Activated naive CD4-positive, alpha-beta T cell treated with anti-CD3 and anti-CD28 coated beads, Interleukin-2, amount 10 ng/mL, durations not matched to agents 7 days and 5 days (primary cell): ENCODE data around the gene KRT38.

Experiments used
- CTCF ChIA-PET: fragments of 350-600 bp; sonication (Branson Sonifier 250); formaldehyde crosslinking; loops from one replicate; lab custom pipeline; 2021; ENCODE audit warnings: antibody characterized with exemption; lab: Charles Lee
- DNase-seq: peaks from one replicate; pipeline ENCODE4 v3.0.0-alpha.2; 2020
- H3K27ac Mint-ChIP-seq: one replicate; pipeline ENCODE4 v1.8.0; 2021; ENCODE audit warnings: mild to moderate bottlenecking, moderate library complexity, mixed read lengths
- H3K27me3 Mint-ChIP-seq: one replicate; pipeline ENCODE4 v1.8.0; 2021; ENCODE audit warnings: mild to moderate bottlenecking, mixed read lengths
- H3K36me3 Mint-ChIP-seq: one replicate; pipeline ENCODE4 v1.8.0; 2021; ENCODE audit warnings: mixed read lengths
- H3K4me1 Mint-ChIP-seq: one replicate; pipeline ENCODE4 v1.8.0; 2021; ENCODE audit warnings: mixed read lengths
- H3K4me3 Mint-ChIP-seq: one replicate; pipeline ENCODE4 v1.8.0; 2021; ENCODE audit warnings: mild to moderate bottlenecking, moderate library complexity, mixed read lengths
- H3K9me3 Mint-ChIP-seq: one replicate; pipeline ENCODE4 v1.8.0; 2021; ENCODE audit warnings: mixed read lengths

KRT38 gene

DNA sequence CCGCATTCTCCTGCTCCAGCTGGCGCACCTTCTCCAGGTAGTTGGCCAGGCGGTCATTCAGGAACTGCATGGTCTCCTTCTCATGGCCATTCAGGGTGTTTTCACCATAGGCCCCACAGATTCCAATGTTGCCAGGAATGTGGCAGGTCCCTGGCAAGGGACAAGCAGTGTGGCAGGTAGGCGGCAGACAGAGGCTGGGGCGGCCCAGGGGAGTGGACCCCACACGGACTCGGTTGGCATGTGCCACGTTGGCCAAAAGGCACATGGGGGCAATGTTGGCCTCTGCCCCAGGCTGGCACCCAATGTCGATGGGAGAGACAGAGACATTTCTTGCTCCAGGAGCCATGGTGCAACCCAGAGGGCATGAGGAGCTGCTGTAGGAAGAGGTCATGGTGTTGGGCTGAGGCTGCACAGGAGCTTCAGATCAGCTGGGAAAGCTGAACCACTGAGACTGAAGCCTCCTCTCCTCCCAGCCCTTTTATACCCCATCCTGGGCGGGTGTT, at the start of gene KRT38:
Gene KRT38 (minus strand): TSS at position 453 of the 503 bp plus-strand sequence. CDS start 62 bp downstream, at position 391.
- H3K4me3 Mint-ChIP-seq = no peak within 1 kb of the TSS
- no peaks in the 10 kb centered on the region for H3K4me1 Mint-ChIP-seq
- H3K9me3 Mint-ChIP-seq = no peaks in the 10 kb centered on the region
- no peak for DNase-seq
- peaks cover 27% of the 10 kb centered on the region for H3K27me3 Mint-ChIP-seq
- H3K36me3 Mint-ChIP-seq = no peaks in the 10 kb centered on the region
- CTCF ChIA-PET = no interaction called here
- no peak within 1 kb of the TSS for H3K27ac Mint-ChIP-seq

GRCh38 chr17:41489531-41489930, 48.7 kb upstream of the KRT38 start, which contains the start of gene KRT36:
TSS of gene KRT36 (minus strand) at chr17:41489910. CDS start at chr17:41489864, 46 bp downstream.
- H3K27ac Mint-ChIP-seq = no peak within 1 kb of the TSS
- H3K9me3 Mint-ChIP-seq = no peaks in the 10 kb centered on the region
- CTCF ChIA-PET = no interaction called here
- H3K4me1 Mint-ChIP-seq = peaks cover 3% of the 10 kb centered on the region
- H3K4me3 Mint-ChIP-seq = no peak within 1 kb of the TSS
- H3K27me3 Mint-ChIP-seq = peaks cover 19% of the 10 kb centered on the region
- DNase-seq = no peak
- no peaks in the 10 kb centered on the region for H3K36me3 Mint-ChIP-seq

DNA sequence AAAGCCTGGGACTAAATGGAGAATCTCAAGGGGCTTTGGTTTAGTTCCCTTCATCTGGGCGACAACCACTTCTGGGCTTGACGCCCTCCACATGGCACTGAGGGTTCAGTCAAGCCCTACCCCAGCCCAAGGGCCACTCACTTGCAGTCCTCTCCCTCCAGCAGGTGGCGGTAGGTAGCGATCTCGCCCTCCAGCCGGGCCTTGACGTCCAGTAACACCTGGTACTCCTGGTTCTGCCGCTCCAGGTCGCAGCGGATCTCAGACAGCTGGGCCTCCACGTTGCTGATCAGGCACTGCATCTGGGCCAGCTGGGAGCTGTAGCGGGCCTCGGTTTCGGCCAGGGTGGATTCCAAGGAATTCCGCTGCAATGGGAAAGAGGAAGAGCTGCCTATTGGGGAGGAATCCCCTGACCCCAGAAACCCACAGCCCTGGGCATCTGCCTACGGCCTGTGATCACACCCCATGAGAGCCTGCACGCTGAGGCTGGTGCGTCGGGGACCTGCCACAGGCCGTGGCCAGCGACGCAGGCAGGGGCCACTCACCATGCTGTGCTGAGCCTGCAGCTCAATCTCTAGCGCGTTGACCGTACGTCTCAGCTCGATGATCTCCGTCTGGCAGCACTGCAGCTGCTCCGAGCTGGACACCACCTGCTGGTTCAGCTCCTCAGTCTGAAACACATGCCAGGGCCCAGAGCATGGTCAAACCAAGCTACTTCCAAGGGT, 46.2 kb upstream of the KRT38 start:
- Mint-ChIP-seq H3K27me3 (peaks cover 7% of the 10 kb centered on the region), H3K4me3 (no peak overlapping the region), H3K27ac (no peak overlapping the region), H3K9me3 (no peaks in the 10 kb centered on the region), H3K4me1 (peaks cover 3% of the 10 kb centered on the region), H3K36me3 (no peaks in the 10 kb centered on the region)
- CTCF ChIA-PET = interaction anchor here (1.0 to 3.0 kb wide), 5 partner anchors 11 to 176 kb away, joined by 3 to 16 read pairs (median 6); no protein-coding TSS in a partner anchor
- peak; percentile 54 for DNase-seq

- CTCF ChIA-PET = interaction anchor here (1.0 to 3.0 kb wide), 5 partner anchors 11 to 177 kb away, joined by 3 to 16 read pairs (median 6); no protein-coding TSS in a partner anchor
- no peak for DNase-seq
- no peak overlapping the region for H3K4me3 Mint-ChIP-seq
- H3K4me1 Mint-ChIP-seq = peaks cover 3% of the 10 kb centered on the region
- H3K27me3 Mint-ChIP-seq = peaks cover 9% of the 10 kb centered on the region
- no peak overlapping the region for H3K27ac Mint-ChIP-seq
- no peaks in the 10 kb centered on the region for H3K9me3 Mint-ChIP-seq
- H3K36me3 Mint-ChIP-seq = no peaks in the 10 kb centered on the region
Observed at GRCh38 chr17:41486316-41486715, 45.5 kb upstream of the KRT38 start.

DNA sequence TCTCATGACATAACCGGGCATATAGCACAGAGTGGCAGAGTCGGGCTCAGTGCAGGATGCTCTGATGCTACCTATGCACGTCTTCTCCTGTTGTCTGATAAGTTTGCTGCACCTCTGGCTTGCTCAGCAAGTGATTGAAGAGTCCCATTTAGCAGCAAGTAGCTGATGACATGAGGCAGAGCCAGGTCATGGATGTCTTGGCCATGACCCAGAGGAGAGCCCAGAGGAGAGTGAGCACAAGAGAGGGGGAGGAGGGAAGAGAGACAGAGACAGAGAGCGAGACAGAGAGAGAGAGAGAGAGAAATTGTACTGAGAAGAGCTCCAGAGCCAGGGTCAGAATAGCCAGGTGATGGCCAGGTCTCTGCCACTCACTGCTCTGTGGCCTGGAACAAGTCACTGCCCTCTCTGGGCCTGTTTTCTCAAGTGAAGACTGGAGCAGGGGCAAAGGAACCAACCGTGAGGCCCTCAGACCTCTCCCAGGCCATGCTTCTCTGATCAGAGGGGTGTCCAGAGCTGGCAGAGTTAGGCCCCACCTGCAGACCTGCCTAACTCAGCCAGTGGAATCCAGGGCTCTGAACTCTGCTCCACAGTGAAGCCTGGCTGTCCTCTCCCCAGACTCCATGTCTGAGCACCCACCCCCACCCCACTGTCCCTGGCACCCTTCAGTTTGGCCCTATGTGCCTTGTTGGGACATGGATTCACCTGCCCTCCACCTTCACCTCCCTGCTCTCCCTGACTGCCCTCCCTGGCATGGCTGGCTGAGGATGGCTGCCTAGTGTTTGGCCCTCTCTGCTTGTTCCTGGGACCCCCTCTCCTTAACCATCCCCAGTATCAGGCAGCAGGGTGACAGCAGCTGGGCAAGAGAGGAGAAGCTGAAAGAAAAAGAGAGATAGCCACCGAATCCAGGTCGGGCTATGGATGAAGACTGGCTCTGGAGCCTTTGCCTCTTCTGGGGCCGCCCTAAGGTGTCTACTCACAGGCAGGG, 44.4 kb upstream of the KRT38 start:
- Mint-ChIP-seq H3K36me3 (no peaks in the 10 kb centered on the region), H3K4me1 (peaks cover 3% of the 10 kb centered on the region), H3K9me3 (no peaks in the 10 kb centered on the region), H3K4me3 (no peak overlapping the region), H3K27ac (peak overlapping the region; percentile 42), H3K27me3 (peaks cover 11% of the 10 kb centered on the region)
- DNase-seq = no peak
- CTCF ChIA-PET = interaction anchor here (1.3 to 2.3 kb wide), 4 partner anchors 10 to 163 kb away, joined by 4 to 7 read pairs (median 6); no protein-coding TSS in a partner anchor

GRCh38 chr17:41483991-41484826, 43.4 kb upstream of the KRT38 start:
- Mint-ChIP-seq H3K9me3 (no peaks in the 10 kb centered on the region), H3K27me3 (peaks cover 11% of the 10 kb centered on the region), H3K27ac (no peak overlapping the region), H3K4me1 (no peaks in the 10 kb centered on the region), H3K36me3 (no peaks in the 10 kb centered on the region), H3K4me3 (no peak overlapping the region)
- DNase-seq = no peak
- CTCF ChIA-PET = interaction anchor here (1.0 to 2.3 kb wide), 4 partner anchors 11 to 179 kb away, joined by 3 to 7 read pairs (median 4); no protein-coding TSS in a partner anchor

GRCh38 chr17:41483531-41483930, 42.7 kb upstream of the KRT38 start:
- CTCF ChIA-PET = interaction anchor here (1.0 to 2.3 kb wide), 3 partner anchors 11 to 180 kb away, joined by 3 to 7 read pairs (median 4); no protein-coding TSS in a partner anchor
- no peak for DNase-seq
- H3K4me3 Mint-ChIP-seq = no peak overlapping the region
- no peaks in the 10 kb centered on the region for H3K9me3 Mint-ChIP-seq
- H3K36me3 Mint-ChIP-seq = no peaks in the 10 kb centered on the region
- H3K27ac Mint-ChIP-seq = no peak overlapping the region
- H3K4me1 Mint-ChIP-seq = no peaks in the 10 kb centered on the region
- H3K27me3 Mint-ChIP-seq = peaks cover 11% of the 10 kb centered on the region

DNA sequence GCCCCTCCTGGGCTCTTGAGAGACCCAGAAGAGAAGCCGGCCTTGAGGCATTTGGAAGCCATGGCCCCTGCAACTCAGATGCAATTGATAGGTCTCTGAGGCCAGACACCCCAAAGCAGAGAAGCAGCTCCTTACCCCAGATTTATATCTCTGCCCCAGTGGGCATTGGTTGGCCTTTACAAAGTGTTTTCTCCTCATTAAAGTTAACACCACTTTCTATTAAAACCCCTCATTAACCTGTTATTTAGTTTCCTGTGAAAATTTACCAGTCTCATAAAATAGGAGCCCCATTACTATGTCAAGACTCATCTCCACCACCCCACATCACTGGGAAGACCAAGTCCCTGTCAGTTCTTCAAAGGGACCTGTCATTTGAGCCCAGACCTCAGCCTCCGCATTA, 40.3 kb upstream of the KRT38 start, which contains the start of gene KRT35:
Gene KRT35 (minus strand): TSS at position 116 of the 400 bp plus-strand sequence. CDS start 54 bp downstream, at position 62.
- Mint-ChIP-seq H3K36me3 (no peaks in the 10 kb centered on the region), H3K4me1 (no peaks in the 10 kb centered on the region), H3K27me3 (peaks cover 4% of the 10 kb centered on the region), H3K4me3 (no peak within 1 kb of the TSS), H3K27ac (no peak within 1 kb of the TSS), H3K9me3 (no peaks in the 10 kb centered on the region)
- DNase-seq = no peak
- CTCF ChIA-PET = interaction anchor here (1.0 kb wide), 1 partner anchor 15 kb away, joined by 3 read pairs; no protein-coding TSS in a partner anchor

GRCh38 chr17:41480581-41480980, 39.8 kb upstream of the KRT38 start:
- H3K27me3 Mint-ChIP-seq = peaks cover 4% of the 10 kb centered on the region
- no peak for DNase-seq
- H3K4me3 Mint-ChIP-seq = no peak overlapping the region
- no peaks in the 10 kb centered on the region for H3K36me3 Mint-ChIP-seq
- H3K9me3 Mint-ChIP-seq = no peaks in the 10 kb centered on the region
- no peaks in the 10 kb centered on the region for H3K4me1 Mint-ChIP-seq
- no peak overlapping the region for H3K27ac Mint-ChIP-seq
- CTCF ChIA-PET = interaction anchor here (1.0 kb wide), 1 partner anchor 15 kb away, joined by 3 read pairs; no protein-coding TSS in a partner anchor

DNA sequence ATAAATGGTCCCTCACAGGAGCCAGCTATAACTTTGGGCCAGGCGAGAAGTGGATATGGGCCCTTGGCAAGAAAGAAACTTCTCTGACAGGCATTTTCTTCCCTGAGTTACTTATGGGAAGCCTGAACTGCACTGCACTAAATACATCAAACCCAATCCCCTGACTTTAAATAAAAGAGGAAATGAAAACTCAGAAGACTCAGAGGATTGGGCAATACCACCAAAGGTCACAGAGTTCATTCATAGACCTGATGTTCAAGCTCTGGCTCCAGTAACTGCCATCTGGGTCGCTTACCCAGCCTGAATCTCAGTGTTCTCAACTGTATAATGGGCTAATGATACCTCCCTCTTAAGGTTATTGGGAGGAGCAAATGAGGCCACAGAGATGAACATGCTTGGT, 39.4 kb upstream of the KRT38 start:
- Mint-ChIP-seq H3K4me3 (no peak overlapping the region), H3K4me1 (no peaks in the 10 kb centered on the region), H3K9me3 (no peaks in the 10 kb centered on the region), H3K27me3 (peaks cover 4% of the 10 kb centered on the region), H3K36me3 (no peaks in the 10 kb centered on the region), H3K27ac (no peak overlapping the region)
- DNase-seq = no peak
- CTCF ChIA-PET = interaction anchor here (0.6 to 1.0 kb wide), 2 partner anchors 16 to 1356 kb away, joined by 3 read pairs; no protein-coding TSS in a partner anchor

DNA sequence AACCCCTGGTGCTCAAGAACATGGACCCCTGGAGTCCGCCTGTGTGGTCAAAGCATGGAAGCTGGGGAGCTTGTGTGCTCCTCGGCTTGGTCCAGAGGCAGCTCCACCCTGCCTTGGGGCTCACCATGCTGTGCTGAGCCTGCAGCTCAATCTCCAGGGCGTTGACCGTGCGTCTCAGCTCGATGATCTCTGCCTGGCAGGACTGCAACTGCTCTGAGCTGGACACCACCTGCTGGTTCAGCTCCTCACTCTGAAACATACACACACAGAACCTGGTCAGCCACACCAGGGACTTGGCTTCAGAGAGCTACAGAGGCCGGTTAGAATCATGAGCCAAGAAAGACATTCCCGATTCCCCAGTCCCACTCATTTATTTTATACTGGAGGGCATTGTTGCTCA, 37.5 kb upstream of the KRT38 start:
- no peaks in the 10 kb centered on the region for H3K9me3 Mint-ChIP-seq
- H3K4me1 Mint-ChIP-seq = no peaks in the 10 kb centered on the region
- peaks cover 10% of the 10 kb centered on the region for H3K27me3 Mint-ChIP-seq
- no peaks in the 10 kb centered on the region for H3K36me3 Mint-ChIP-seq
- H3K27ac Mint-ChIP-seq = no peak overlapping the region
- no peak for DNase-seq
- no peak overlapping the region for H3K4me3 Mint-ChIP-seq
- CTCF ChIA-PET = no interaction called here

DNA sequence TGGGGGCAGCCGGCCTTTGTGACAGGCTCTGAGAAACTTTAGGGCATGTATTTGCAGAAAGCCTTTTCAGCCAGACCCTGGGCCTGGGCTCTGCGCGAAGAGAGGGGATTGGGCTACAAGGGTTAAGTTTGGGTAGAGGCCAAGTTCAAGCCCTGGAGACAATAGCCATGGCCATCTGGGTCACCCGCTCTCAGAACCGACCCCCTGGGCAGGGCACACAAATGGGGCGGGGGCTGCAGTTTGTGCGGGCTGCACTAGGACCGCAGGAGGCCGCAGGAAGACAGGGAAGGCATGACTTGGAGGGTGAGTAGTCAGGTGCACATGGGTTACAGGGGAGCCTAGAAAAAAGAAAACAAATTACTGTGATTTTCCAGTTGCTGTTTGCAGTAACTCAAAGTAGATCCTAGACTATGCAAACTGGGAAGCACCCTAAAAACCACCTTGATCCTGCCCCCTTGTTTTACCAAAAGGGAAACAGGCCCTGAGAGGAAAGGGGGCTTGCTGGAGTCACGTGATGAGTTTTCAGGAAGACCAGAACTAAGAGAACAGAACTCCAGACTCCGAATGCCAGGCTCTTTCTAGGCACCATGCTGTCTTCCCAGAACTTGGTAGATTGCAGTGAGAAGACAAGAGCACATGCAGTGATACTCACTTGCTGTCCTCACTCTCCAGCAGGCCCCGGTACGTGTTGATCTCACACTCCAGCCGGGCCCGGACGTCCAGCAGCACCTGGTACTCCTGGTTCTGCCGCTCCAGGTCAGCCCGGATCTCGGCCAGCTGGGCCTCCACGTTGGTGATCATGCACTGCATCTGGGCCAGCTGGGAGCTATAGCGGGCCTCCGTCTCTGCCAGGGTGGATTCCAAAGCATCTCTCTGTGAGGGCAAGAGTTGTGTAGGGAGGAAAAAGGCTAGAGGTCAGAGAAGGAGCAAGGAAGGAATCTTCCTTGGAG, 36.4 kb upstream of the KRT38 start:
- Mint-ChIP-seq H3K9me3 (no peaks in the 10 kb centered on the region), H3K4me1 (no peaks in the 10 kb centered on the region), H3K27ac (no peak overlapping the region), H3K36me3 (no peaks in the 10 kb centered on the region), H3K4me3 (no peak overlapping the region), H3K27me3 (peaks cover 13% of the 10 kb centered on the region)
- CTCF ChIA-PET = no interaction called here
- DNase-seq = no peak
